ENCODE results near the gene PRSS57. TPM values are rescaled to one million over a fixed set of nuclear protein-coding genes. Genes with fewer than 3 reads are reported as not detected.
A peak's percentile ranks its signal among the peaks of the same experiment; 100 is the strongest.
"Not testable (repeated sequence)": the region's sequence is repeated elsewhere in the genome, so short reads cannot be mapped to it uniquely, and the experiment has no call there.

The PRSS57 gene
- total and polyA plus RNA-seq, 9 donors: 0.07 to 0.33 TPM; not detected in 7

GRCh38 chr19:734716-735115 lies 39.5 kb upstream of the PRSS57 start:
- no peak for DNase-seq
- H3K27me3 ChIP-seq: no peaks in the 10 kb centered on the region
- TF ChIP-seq EP300 (IDR thresholded peaks at IDR 0.05) (no peak), CTCF (IDR thresholded peaks at IDR 0.05) (no peak), POLR2A (IDR thresholded peaks at IDR 0.05) (no peak)
- intact Hi-C loops (cut with DNase I): loop anchor here in 2 of 4 donors (5.0 kb wide), 2 partner anchors 67 to 72 kb away; partner anchors contain the start of gene RNF126 (in 1 of the 2)
- no peak overlapping the region for H3K27ac ChIP-seq
- H3K9me3 ChIP-seq: no peaks in the 10 kb centered on the region
- no peaks in the 10 kb centered on the region for H3K4me1 ChIP-seq (ENCODE audit: insufficient read depth)
- H3K36me3 ChIP-seq: no peaks in the 10 kb centered on the region
- 87 to 94% (median 92%) methylated on average over 13 of the region's 13 CpGs for WGBS, 3 donors
- no peak overlapping the region for H3K4me3 ChIP-seq

DNA sequence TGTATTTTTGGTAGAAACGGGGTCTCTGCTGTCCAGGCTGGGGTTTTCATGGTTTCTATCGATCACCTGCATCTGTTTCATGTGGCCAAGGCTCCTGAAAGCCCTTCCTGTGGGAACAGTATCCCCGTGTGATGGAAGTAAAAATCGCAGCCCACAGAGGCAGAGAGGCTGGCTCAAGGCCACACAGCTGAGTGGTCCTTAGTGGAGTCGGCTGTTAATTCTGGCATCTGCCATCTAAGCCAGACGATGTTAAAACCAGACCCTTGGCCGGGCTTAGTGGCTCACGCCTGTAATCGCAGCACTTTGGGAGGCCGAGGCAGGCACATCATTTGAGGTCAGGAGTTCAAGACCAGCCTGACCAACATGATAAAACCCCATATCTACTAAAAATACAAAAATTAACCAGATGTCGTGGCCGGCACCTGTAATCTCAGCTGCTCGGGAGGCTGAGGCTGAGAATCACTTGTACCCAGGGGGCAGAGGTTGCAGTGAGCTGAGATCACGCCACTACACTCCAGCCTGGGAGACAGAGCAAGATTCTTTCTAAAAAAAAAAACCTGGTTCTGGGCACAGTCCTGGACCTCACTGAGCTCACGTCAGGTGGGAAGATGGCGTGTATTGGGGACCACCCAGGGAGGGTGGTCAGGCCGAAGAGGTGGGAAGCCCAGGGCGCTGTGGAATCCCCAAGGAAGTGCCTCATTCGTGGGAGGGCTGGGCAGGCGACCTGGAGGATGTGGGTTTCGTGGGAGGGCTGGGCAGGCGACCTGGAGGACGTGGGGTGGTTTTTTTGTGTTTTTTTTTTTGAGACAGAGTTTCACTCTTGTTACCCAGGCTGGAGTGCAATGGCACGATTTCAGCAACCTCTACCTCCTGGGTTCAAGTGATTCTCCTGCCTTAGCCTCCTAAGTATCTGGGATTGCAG lies 37.2 kb upstream of the PRSS57 start:
- Histone ChIP-seq H3K27me3 (no peaks in the 10 kb centered on the region), H3K36me3 (no peaks in the 10 kb centered on the region), H3K4me3 (no peak overlapping the region), H3K9me3 (no peaks in the 10 kb centered on the region), H3K27ac (no peak overlapping the region), H3K4me1 (ENCODE audit: insufficient read depth) (no peaks in the 10 kb centered on the region)
- 69 to 74% (median 72%) methylated on average over 24 of the region's 24 CpGs for WGBS, 3 donors
- intact Hi-C loops (cut with DNase I): loop anchor here in 2 of 4 donors (5.0 kb wide), 2 partner anchors 65 to 70 kb away; partner anchors contain the start of gene RNF126 (in 1 of the 2)
- TF ChIP-seq POLR2A (IDR thresholded peaks at IDR 0.05): no peak
- no peak for TF ChIP-seq EP300 (IDR thresholded peaks at IDR 0.05)
- TF ChIP-seq CTCF (IDR thresholded peaks at IDR 0.05): no peak
- no peak for DNase-seq

- Histone ChIP-seq H3K27me3 (no peaks in the 10 kb centered on the region), H3K9me3 (no peaks in the 10 kb centered on the region), H3K4me1 (ENCODE audit: insufficient read depth) (no peaks in the 10 kb centered on the region), H3K36me3 (no peaks in the 10 kb centered on the region), H3K4me3 (no peak overlapping the region), H3K27ac (no peak overlapping the region)
- TF ChIP-seq EP300 (IDR thresholded peaks at IDR 0.05) (no peak), POLR2A (IDR thresholded peaks at IDR 0.05) (no peak), CTCF (IDR thresholded peaks at IDR 0.05) (no peak)
- DNase-seq: peak in 1 of 5 donors; percentile 8
- intact Hi-C loops (cut with DNase I): loop anchor here in 2 of 4 donors (5.0 kb wide), 2 partner anchors 64 to 69 kb away; partner anchors contain the start of gene RNF126 (in 1 of the 2)
- WGBS, 3 donors: 87 to 93% (median 93%) methylated on average over 15 to 16 of the region's 16 CpGs
Observed at GRCh38 chr19:731000-731399, 35.7 kb upstream of the PRSS57 start.

- 69 to 77% (median 74%) methylated on average over 14 of the region's 14 CpGs for WGBS, 3 donors
- H3K36me3 ChIP-seq: no peaks in the 10 kb centered on the region
- H3K27me3 ChIP-seq: no peaks in the 10 kb centered on the region
- no peaks in the 10 kb centered on the region for H3K4me1 ChIP-seq (ENCODE audit: insufficient read depth)
- DNase-seq: peak in 1 of 5 donors; percentile 12
- H3K9me3 ChIP-seq: no peaks in the 10 kb centered on the region
- TF ChIP-seq EP300 (IDR thresholded peaks at IDR 0.05): no peak
- TF ChIP-seq CTCF (IDR thresholded peaks at IDR 0.05): no peak
- TF ChIP-seq POLR2A (IDR thresholded peaks at IDR 0.05): no peak
- intact Hi-C loops (cut with DNase I): loop anchor here in 2 of 4 donors (5.0 kb wide), 2 partner anchors 63 to 68 kb away; partner anchors contain the start of gene RNF126 (in 1 of the 2)
- peak overlapping the region in 1 of 2 donors; percentile 29 for H3K27ac ChIP-seq
- no peak overlapping the region for H3K4me3 ChIP-seq
Observed at GRCh38 chr19:729965-730668, 34.9 kb upstream of the PRSS57 start.

DNA sequence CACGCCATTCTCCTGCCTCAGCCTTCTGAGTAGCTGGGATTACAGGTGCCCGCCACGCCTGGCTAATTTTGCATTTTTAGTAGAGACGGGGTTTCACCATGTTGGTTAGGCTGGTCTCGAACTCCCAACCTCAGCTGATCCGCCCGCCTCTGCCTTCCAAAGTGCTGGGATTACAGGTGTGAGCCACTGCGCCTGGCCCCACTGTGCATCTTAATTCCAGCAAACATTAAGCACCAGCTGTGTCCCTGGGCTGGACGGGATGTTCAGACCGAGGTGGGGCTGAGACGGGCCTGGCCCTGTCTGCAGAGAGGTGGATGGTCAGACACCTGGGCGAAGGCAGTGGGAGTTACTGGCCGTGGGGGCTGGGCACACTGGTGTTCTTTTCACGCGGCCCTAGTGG lies 34.3 kb upstream of the PRSS57 start:
- H3K4me3 ChIP-seq; H3K27me3 ChIP-seq; intact Hi-C loops (cut with DNase I); H3K36me3 ChIP-seq; H3K4me1 ChIP-seq (ENCODE audit: insufficient read depth); H3K9me3 ChIP-seq; H3K27ac ChIP-seq; DNase-seq: not testable (repeated sequence)
- 87 to 91% (median 88%) methylated on average over 15 of the region's 15 CpGs for WGBS, 3 donors
